ENCODE results near the gene TMEM74B.

Gene TMEM74B

DNA sequence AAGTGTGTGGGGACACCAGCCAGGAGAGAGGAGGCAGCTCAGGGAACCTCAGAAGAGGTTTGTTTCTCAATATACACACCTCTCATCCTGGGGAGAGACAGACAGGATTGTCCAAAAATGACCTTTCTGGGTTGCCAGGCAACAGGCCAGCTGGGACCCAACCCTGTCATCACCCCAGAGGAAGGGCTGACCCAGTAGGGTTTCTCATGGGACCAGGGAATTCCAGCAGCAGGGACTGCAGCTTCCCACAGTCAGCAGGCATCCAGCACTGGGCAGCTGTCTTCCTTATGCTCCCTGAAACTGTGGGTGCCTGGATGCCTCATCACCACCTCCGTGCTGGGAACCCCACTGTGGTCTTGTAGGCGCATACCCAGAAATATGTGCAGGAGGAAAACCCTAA is 19.8 kb upstream of the TMEM74B start:
- DNase-seq: no peak

DNA sequence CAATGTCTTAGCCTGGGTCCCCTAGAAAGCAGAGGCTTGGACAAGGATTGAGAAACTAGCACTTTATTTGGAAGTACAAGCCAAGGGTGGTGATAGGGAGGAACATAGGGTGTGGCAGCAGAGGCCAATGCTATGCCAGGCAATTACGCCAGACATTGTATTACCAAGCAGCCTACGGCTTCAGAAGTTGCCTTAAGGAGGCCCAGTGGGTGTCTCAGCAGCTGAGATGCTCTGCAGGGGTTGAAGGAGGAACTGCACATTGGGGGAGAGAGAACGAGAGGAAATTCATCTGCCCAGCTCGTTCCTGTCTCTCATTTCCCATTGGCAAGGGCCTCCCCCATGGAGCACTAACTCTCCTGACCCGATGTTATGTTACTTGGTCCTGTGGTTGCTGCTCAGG is 19.3 kb upstream of the TMEM74B start:
- DNase-seq: no peak

- no peak for DNase-seq
These were observed 18.8 kb upstream of the TMEM74B start for GRCh38 chr20:1203630-1204029.

- no peak for DNase-seq
These were observed 18.2 kb upstream of the TMEM74B start, which contains the start of gene C20orf202 for GRCh38 chr20:1202762-1203504. Gene C20orf202 (plus strand): TSS chr20:1203454. CDS start chr20:1203586, 132 bp downstream.

GRCh38 chr20:1199964-1200363 is 15.2 kb upstream of the TMEM74B start:
- DNase-seq: no peak

DNA sequence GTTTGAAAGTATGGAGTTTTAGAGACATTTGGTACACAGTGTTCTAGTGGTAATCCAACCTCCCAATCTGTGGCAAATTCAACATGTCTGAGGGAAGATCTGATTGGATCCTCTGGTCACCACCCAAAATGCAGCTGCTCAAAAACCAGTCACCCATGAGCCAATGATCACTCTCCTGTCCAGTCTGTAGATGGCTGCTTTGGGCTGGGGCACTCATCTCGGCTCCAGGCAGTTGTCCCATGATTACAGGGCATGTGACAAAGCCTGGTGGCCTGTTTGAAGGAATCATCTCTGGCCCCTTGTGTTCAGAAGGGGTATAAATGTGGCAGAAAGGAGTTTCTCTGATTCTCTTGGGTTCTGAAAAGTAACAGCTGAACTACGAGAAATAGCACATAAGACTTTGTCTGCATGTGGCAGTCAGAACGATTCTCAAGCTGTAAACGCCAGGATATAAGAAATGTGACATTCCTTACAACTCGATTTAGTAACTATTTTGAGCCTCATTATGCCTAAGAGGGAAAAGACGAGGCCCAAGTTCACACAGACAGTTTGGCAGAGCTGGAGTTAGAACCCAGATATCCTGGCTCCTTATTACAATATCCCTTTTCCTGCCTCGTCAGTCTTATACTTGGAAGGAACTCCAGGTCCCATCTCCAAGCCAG is 14.6 kb upstream of the TMEM74B start:
- DNase-seq: no peak

GRCh38 chr20:1198751-1199150 is 14.0 kb upstream of the TMEM74B start:
- no peak for DNase-seq

DNA sequence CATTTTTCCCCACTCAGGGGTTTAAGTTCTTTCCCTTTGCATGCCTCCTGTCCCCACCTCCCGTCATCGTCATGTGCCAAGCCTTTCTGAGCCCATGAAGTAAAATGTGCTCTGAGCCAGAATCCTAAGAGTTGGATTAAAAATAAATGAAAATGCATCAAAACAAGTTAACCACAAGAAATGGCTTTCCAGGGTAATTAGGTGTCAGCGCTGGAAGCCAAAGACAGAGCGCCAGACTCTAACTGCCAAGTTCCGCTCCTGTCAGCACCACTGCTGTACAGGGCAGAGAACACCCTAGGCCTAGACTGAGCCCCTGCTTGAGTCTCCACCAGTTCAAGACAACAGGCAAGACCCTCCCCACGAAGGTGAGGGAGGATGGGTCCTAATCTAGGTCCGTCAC is 13.0 kb upstream of the TMEM74B start:
- no peak for DNase-seq

DNA sequence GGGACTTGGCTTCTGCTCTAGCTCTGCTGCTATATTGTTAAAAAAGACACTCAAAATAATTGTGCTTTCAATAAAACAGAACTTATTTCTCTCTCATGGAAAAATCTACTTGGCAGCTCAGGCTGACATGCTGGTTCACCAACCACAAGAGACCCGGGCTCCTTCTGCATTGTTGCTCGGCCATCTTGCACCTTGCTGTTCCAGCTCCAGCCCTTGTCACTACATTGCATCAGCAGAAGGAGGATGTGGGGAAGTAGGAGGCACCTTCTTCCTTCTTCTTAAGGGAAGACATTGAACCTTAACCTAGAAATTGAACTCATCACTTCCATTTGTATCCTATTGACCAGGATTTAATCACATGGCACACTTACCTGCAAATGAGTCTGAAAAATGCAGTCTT is 11.9 kb upstream of the TMEM74B start:
- DNase-seq: no peak

- no peak for DNase-seq
These were observed 10.4 kb upstream of the TMEM74B start for GRCh38 chr20:1195226-1195625.

GRCh38 chr20:1191299-1191698 is 6.5 kb upstream of the TMEM74B start:
- DNase-seq: no peak

DNA sequence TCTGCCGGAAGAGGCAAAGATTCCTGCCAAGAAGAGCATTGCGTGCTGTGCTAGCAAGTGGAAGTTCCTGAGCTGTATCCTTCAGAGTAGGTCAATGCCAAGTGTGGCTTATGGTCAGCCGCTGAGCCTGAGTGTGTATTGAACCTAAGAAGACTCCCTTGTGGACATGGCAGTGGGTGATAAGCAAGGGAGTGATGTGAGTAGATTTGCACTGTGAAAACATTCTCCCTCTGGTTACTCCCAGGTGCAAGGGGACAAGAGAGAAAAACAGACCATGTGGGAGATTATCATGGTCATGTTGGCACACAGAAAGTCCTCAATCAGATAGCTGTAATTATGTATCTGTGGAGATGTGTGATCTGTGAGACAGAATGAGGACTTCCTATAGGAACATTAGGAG is 6.1 kb upstream of the TMEM74B start:
- DNase-seq: no peak

DNA sequence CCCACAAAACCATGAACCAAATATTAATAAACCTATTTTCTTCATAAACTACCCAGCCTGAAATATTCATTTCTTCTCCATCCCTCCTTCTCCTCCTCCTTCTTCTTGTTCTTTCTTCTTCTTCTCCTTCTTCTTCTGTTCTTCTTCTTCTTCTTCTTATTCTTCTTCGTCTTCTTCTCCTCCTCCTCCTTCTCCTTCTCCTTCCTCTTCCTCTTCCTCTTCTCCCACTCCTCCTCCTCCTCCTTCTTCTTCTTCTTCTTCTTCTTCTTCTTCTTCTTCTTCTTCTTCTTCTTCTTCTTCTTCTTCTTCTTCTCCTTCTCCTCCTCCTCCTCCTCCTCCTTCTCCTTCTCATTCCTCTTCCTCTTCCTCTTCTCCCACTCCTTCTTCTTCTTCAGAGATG is 5.0 kb upstream of the TMEM74B start:
- no peak for DNase-seq

DNA sequence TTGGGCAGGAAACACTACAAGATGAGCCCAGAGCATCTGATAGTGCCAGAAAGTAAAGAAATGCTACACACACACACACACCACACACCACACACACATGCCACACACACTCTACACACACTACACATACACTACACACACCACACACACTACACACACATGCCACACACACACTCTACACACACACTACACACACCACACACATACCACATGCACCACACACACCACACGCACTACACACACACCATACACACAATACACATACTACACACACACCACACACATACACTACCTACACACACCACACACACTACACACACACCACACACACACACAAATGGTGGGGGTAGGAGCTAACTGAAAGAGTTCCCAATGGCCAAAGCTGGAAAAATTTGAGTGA is 3.6 kb upstream of the TMEM74B start:
- no peak for DNase-seq

- DNase-seq: no peak
These were observed 2.9 kb upstream of the TMEM74B start for GRCh38 chr20:1187605-1188171.

GRCh38 chr20:1186367-1186991 is 1.7 kb upstream of the TMEM74B start:
- no peak for DNase-seq

GRCh38 chr20:1185790-1186334 is 1.1 kb upstream of the TMEM74B start:
- peak; percentile 13 for DNase-seq

- DNase-seq: no peak
These were observed 548 bp upstream of the TMEM74B start for GRCh38 chr20:1185316-1185741.

- DNase-seq: no peak
These were observed 532 bp downstream of the TMEM74B start for GRCh38 chr20:1184260-1184637.

GRCh38 chr20:1183153-1183552 is 1.6 kb downstream of the TMEM74B start:
- no peak for DNase-seq

GRCh38 chr20:1182106-1182505 is 2.7 kb downstream of the TMEM74B start:
- no peak for DNase-seq

GRCh38 chr20:1180949-1181348 is 3.8 kb downstream of the TMEM74B start:
- no peak for DNase-seq

GRCh38 chr20:1178623-1179022 is 6.2 kb downstream of the TMEM74B start:
- no peak for DNase-seq

Measured in effector CD4-positive, alpha-beta T cell (primary cell).